ENCODE results near the gene BRINP2.

Gene BRINP2

GRCh38 chr1:177164380-177165068, 6.2 kb upstream of the BRINP2 start, which contains the start of gene ASTN1:
ASTN1 (minus strand) TSS chr1:177164712; CDS start chr1:177164676, 36 bp downstream.
- DNase-seq (ENCODE audit: low read depth), result no peak
- H3K4me3 ChIP-seq (ENCODE audit: low read depth, low read length), result peak within 1 kb of the TSS; percentile 42

GRCh38 chr1:177165069-177165439, 5.7 kb upstream of the BRINP2 start:
- H3K4me3 ChIP-seq (ENCODE audit: low read depth, low read length), result peak overlapping the region; percentile 42
- no peak for DNase-seq (ENCODE audit: low read depth)

GRCh38 chr1:177171536-177172123, 872 bp downstream of the BRINP2 start:
- H3K4me3 ChIP-seq (ENCODE audit: low read depth, low read length), result peak overlapping the region; percentile 44
- no peak for DNase-seq (ENCODE audit: low read depth)

GRCh38 chr1:177172272-177172671, 1.5 kb downstream of the BRINP2 start:
- no peak overlapping the region for H3K4me3 ChIP-seq (ENCODE audit: low read depth, low read length)

GRCh38 chr1:177172866-177173265, 2.1 kb downstream of the BRINP2 start:
- peak; percentile 25 for DNase-seq (ENCODE audit: low read depth)
- H3K4me3 ChIP-seq (ENCODE audit: low read depth, low read length), result no peak overlapping the region

More at GRCh38 chr1:177172272-177172671, 1.5 kb downstream of the BRINP2 start:
- DNase-seq (ENCODE audit: low read depth), result no peak

GRCh38 chr1:177173976-177174375, 3.2 kb downstream of the BRINP2 start:
- no peak for DNase-seq (ENCODE audit: low read depth)
- no peak overlapping the region for H3K4me3 ChIP-seq (ENCODE audit: low read depth, low read length)

GRCh38 chr1:177174921-177175634, 4.3 kb downstream of the BRINP2 start:
- no peak overlapping the region for H3K4me3 ChIP-seq (ENCODE audit: low read depth, low read length)
- no peak for DNase-seq (ENCODE audit: low read depth)

- H3K4me3 ChIP-seq (ENCODE audit: low read depth, low read length), result peak overlapping the region; percentile 34
- DNase-seq (ENCODE audit: low read depth), result no peak
These were observed 10.5 kb downstream of the BRINP2 start for GRCh38 chr1:177181280-177181630.

GRCh38 chr1:177181631-177182291, 11.0 kb downstream of the BRINP2 start:
- H3K4me3 ChIP-seq (ENCODE audit: low read depth, low read length), result peak overlapping the region; percentile 34
- DNase-seq (ENCODE audit: low read depth), result no peak

- H3K4me3 ChIP-seq (ENCODE audit: low read depth, low read length), result no peak overlapping the region
- no peak for DNase-seq (ENCODE audit: low read depth)
These were observed 13.1 kb downstream of the BRINP2 start for GRCh38 chr1:177183836-177184235.

GRCh38 chr1:177185209-177185608, 14.5 kb downstream of the BRINP2 start:
- no peak for DNase-seq (ENCODE audit: low read depth)
- H3K4me3 ChIP-seq (ENCODE audit: low read depth, low read length), result no peak overlapping the region

- no peak overlapping the region for H3K4me3 ChIP-seq (ENCODE audit: low read depth, low read length)
- DNase-seq (ENCODE audit: low read depth), result no peak
These were observed 15.9 kb downstream of the BRINP2 start for GRCh38 chr1:177186639-177187038.

- H3K4me3 ChIP-seq (ENCODE audit: low read depth, low read length), result no peak overlapping the region
- no peak for DNase-seq (ENCODE audit: low read depth)
These were observed 19.7 kb downstream of the BRINP2 start for GRCh38 chr1:177190308-177190970.

- no peak for DNase-seq (ENCODE audit: low read depth)
These were observed 27.5 kb downstream of the BRINP2 start for GRCh38 chr1:177198243-177198642.

GRCh38 chr1:177200290-177200689, 29.5 kb downstream of the BRINP2 start:
- no peak overlapping the region for H3K4me3 ChIP-seq (ENCODE audit: low read depth, low read length)
- DNase-seq (ENCODE audit: low read depth), result no peak

More at GRCh38 chr1:177198243-177198642, 27.5 kb downstream of the BRINP2 start:
- no peak overlapping the region for H3K4me3 ChIP-seq (ENCODE audit: low read depth, low read length)

- H3K4me3 ChIP-seq (ENCODE audit: low read depth, low read length), result no peak overlapping the region
- DNase-seq (ENCODE audit: low read depth), result no peak
These were observed 36.1 kb downstream of the BRINP2 start for GRCh38 chr1:177206831-177207355.

GRCh38 chr1:177208920-177209319, 38.2 kb downstream of the BRINP2 start:
- no peak overlapping the region for H3K4me3 ChIP-seq (ENCODE audit: low read depth, low read length)
- no peak for DNase-seq (ENCODE audit: low read depth)

- DNase-seq (ENCODE audit: low read depth), result peak; percentile 100
- no peak overlapping the region for H3K4me3 ChIP-seq (ENCODE audit: low read depth, low read length)
These were observed 38.6 kb downstream of the BRINP2 start for GRCh38 chr1:177209357-177209756.

- DNase-seq (ENCODE audit: low read depth), result no peak
- no peak overlapping the region for H3K4me3 ChIP-seq (ENCODE audit: low read depth, low read length)
These were observed 39.3 kb downstream of the BRINP2 start for GRCh38 chr1:177210071-177210470.

Data from skeletal muscle cell (primary cell).